Measurements from ENCODE around the gene RALGPS1.

RALGPS1 gene

DNA sequence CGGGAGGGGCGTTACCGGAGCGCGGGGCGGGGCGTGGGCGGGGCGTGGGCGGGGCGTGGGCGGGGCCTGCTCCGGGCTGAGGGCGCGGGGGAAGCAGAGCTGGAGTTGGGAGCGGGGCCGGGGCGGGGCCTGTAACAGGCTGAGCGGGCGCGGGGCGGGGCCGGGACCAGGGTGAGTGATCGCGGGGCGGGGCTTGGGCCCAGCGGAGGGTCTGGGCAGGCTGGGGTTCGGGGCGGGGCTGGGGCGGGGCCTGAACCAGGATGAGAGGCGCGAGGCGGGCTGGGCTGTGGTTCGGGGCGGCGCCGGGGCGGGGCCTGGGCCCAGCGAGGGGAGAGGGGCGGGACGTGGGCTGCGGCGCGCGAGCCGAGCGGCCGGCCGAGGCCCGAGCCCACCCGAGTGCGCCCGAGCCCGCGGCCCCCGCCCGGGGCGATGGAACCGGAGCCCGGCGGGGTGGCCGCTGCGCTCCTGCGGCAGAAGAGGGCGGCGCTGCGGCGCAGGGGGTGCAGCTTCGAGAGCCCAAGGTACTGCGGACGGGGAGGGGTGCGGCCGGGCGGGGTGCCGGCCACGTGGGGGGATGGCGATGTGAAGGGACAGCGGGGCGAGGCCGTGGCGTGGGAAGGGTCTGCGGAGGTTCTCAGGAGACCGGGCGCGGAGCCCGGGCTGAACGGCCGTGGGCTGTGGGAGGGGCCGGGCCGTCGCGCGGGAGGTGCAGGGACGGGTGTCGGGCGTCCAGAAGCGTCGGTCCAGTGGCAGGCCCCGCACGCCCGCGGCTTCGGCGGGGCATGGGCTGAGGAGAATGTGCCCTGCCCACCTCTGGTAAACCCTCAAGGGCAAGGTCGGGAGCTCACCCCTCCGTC, 310.5 kb downstream of the RALGPS1 start:
- peak; percentile 87 for DNase-seq (ENCODE audit: low spot score)

DNA sequence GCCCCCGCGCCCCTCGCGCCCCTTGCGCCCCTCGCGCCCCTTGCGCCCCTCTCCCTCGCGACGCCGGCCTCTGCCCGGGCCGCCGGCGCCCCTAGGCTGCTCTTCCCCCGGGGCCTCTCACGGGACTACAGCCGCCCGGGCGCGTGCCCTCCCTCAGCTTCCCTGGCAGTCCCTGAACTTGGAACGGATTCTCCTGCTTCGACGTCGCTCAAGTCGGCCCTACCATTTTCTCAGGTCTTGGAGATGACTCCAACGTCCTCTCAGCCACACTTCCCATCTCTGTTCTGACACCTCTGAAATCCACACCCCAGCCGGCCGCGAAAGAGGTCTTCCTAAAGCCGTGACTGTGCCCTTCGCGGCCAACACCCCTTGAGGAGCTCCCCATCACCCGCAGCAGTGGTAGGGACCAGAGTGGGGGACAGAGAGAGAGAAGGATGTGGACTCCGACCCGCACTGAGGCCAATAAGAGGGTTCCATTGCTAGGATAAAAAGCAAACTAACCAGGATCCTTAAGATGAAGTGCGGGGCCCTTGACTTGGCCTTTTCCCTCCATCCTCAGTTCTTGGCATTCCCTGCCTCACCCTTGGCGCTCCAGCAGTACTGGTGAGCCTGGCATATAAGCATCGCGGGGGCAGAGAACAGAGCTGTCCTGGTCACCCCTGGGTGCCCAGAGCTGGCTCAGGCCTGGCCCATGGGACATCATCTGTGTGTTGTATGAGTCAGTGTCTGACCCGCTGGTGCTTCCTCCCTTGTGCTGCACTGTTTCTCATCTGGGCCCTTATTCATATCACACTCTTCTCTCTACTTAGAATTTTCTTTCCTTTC, 311.4 kb downstream of the RALGPS1 start:
- DNase-seq (ENCODE audit: low spot score), result peak; percentile 20

DNA sequence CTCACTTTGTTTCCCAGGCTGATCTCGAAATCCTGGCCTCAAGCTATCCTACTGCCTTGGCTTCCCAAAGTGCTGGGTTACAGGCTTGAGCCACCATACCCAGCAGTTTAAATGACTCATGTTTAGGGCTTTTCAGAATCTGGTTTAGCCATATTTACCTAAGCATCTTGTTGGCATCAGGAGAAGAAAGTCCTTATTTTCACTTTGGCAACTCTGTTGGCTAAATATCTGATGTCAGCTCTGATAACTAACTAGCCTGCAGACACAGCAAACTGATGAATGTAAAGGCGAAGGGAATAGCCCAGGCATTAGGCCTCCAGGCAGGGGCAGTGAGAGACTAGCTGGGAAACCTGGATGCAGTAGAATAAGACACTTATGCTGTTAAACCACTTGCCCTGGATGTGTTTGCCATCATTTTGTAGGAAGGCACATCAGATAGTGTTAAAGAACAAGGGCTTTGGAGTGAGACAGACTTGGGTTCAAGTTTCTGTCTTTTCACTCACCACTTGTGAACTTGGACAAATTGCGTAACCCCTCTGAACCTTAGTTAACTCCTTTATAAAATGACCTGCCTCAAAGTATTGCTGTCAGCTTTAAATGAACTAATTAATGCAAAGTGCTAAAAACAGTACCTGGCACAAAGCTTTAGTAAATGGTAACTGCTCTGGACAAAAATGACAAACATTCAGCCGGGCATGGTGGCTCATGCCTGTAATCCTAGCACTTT, 315.3 kb downstream of the RALGPS1 start:
- DNase-seq (ENCODE audit: low spot score), result no peak

DNA sequence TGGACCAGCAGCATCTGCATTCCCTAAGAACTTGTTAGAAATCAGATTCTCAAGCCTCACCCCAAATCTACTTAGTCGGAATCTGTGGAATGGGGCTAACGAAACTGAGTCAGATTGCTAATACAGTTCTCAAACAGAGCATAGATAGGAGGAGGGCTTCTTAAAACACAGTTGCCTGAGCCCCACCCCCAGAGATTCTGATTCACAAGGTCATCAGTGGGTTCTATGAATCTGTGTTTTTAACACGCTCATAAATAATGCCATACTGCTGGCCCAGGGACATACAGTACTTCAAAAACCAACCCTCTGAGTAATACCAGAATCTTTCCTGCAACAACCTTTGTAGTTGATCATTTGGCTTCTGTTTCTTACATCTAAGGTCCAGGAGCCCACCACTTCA, 317.1 kb downstream of the RALGPS1 start:
- no peak for DNase-seq (ENCODE audit: low spot score)

DNA sequence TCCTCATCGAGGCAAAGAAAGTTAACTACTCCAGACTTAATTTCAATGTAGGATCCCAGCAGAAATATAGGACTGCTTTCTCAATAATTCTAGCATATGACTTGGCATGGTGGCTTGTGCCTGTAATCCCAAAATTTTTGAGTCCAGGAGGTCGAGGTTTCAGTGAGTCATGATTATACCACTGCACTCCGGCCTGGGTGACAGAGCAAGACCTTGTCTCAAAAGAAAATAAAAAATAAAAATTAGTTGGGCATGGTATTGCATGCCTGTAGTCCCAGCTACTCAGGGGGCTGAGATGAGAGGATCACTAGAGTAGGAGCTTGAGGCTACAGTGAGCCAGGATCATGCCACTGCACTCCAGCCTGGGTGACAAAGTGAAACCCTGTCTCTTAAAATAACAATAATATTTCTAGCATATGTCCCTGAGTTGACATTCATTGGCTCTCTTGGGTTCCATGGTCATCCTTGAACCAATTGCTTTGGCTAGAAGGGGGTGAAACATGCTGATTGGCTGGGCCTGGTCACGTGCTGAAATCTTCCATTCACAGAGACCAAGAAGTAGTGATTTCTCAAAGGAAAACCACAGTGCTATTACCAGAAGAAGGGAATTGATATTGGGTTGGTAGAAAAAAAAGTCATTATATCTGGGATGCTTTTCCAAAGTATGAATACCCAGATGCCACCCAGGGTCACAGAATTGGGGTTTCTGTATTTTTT, 318.4 kb downstream of the RALGPS1 start:
- peak; percentile 47 for DNase-seq (ENCODE audit: low spot score)

DNA sequence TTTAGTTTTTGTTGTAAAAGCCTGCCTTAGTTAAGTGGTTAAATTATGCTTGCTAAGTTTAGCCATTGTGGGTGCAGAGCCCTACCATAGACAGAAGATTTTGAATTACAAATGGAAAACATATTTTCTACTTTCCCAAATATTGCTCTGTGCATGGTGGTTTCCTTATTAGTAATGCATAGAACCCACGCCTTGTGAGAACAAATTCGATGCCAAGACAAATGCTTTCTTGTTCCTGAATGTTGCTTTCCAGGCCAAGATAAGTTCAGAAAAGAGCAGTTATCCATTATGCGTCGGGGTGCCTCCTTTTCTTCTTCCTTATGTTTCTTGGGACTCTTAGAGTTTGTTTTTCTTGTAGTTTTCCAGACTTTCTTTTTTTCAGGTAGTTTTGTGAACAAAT, 319.0 kb downstream of the RALGPS1 start:
- DNase-seq (ENCODE audit: low spot score), result no peak

DNA sequence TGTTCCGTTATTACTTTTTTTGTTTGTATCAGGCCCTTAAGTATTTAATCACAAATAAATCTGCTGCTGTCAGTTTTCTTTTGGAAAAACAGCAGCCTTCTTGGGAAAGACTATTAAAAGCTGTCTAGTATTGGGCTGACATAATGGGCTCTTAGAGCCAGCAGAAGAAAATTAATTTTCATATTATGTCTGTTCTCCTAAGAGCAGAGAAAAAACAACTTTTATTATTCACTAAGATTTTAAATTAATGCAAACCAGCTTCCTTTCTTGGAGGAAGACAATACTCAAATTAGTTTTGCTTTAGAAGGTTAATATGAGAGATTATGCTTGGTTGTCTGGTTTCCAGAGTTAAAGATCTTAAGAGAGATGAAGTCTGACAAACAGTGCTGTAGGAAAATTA, 319.4 kb downstream of the RALGPS1 start:
- DNase-seq (ENCODE audit: low spot score), result no peak

DNA sequence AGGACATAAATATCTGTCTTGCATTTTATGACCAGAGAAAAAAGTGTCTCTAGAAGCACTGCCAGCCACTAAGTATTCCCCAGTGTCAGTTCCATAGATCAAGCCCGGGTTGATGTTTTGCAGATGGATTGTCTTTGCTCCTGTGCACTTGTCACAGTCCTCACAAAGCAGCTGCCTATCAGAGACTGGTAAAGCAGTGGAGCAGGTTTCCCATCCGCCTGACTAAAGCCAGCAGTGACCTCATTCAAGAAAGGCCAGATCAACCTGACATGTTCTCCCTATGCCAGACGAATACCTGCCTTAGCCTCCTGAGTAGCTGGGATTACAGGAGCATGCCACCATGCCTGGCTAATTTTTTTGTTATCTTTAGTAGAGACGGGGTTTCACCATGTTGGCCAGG, 323.2 kb downstream of the RALGPS1 start:
- DNase-seq (ENCODE audit: low spot score), result no peak

DNA sequence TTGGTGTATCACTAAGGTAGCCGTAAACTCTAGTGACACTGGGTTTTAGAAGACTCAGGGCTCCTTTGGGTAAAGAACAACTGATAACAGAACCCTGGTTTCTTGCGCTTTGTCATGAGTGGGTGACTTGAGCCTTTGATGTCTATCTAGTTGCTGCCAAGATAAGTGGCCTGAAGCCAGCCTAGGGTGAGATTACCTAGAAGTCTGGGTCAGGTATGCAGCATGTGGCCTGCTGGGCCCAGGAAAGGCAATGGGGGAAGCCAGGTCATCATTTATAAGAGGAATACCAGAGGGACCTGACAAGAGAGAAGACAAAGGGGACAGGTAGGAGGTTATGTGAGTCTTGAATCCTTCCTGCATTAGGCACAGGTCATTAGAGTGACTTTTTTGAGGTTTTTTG, 326.8 kb downstream of the RALGPS1 start:
- DNase-seq (ENCODE audit: low spot score), result no peak

DNA sequence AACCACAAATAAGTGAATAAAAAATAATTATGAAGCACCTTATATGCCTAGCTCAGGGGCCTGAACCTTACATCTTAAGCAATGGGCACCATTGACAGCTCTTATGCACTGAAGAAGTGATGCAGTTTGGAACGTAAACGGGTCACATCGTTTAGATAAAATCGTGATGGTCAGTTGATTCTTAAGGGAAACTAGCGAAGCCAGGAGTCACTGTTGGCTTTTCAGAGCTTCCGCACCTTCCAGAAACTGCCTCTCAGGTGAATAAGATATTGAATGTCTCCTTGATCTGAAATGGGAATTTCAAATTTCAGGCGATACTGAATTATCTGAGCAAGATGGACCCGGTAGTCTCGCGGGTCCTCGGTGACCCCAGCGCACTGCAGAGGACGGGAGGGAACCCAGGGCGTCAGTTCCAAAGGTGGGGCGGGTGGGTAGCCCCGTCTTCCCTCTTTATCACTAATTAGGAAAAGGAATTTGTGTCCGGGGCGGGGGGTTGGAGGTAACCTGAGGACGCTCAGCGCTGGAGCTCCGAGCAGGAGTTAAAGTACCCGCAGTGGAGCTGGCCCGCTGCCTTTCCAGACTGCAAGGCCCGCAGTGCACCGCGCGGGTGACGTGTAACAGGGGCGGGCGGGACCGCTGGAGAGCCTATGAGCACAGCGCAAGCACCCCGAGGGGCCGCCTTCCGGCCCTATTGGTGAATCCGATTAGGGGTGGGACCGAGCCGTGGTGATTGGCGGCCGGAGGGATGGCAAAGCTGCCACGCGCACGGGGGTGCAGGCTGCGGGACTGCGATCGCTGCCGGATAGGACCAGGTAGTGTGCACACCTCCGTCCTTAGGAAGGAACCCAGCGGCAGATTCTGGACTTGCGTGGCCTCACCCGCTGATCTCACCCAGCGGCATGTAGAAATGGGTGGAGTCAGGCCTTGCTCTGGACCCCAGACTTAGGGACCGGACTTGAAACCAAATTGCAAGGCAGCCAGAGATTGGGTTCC, 330.3 kb downstream of the RALGPS1 start:
- DNase-seq (ENCODE audit: low spot score), result peak; percentile 96

DNA sequence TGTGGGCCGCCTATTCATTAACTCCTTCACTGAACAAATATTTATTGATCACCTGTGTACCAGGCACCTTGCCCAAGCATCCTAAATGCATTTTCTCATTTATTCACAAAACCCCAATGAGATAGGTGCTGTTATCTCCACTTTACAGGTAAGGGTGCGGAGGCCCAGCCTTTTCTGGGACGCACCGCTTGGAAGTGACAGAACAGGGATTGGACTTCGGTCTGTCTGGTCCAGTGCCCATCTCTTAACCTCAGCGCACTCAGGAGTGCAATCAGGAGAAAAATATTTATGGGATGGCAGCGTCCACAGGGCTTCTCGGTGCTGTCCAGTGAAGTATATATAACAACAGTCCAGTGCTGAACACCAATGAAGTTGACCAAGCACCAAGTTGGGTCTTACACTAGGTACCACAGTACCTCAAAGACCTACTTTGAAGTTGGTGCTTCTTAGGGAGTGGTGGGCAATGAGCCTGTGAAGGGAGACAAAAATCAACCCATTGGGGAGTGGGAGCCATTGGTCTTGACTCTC, 331.1 kb downstream of the RALGPS1 start:
- DNase-seq (ENCODE audit: low spot score), result no peak

DNA sequence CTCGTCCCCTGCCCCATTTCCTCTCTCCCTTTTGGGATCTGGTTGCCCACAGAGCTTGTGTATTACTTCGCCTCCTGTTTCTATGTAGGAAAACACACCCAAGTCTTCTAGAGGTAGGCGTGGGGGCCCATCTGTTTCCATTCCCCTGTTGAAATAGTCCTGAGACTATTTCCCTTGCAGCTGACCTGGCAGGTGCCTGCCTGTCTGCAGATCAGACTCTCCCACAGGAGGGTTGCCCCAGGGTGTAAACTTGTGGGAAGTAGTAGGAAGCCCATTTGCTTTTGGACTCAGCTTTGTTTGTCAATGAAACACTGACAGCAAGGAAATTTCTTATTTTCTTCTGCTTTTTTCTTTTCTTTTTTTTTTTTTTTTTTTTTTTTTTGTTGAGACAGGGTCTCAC, 333.7 kb downstream of the RALGPS1 start:
- DNase-seq (ENCODE audit: low spot score), result no peak

DNA sequence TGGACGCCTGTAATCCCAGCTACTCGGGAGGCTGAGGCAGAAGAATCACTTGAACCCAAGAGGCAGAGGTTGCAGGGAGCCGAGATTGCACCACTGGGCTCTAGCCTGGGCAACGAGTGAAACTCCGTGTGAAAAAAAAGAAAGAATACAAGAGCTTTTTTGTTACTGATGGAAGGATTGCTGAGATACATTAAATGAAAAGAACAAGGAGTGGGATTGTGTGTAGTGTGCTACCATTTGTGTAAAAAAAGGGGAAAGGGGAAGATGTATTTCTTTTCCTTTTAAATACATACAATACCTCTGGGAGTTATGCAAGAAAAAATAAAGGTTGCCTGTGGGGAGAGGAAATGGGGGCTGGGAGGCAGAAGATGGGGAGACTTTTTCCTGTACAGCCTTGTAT, 335.3 kb downstream of the RALGPS1 start:
- no peak for DNase-seq (ENCODE audit: low spot score)

DNA sequence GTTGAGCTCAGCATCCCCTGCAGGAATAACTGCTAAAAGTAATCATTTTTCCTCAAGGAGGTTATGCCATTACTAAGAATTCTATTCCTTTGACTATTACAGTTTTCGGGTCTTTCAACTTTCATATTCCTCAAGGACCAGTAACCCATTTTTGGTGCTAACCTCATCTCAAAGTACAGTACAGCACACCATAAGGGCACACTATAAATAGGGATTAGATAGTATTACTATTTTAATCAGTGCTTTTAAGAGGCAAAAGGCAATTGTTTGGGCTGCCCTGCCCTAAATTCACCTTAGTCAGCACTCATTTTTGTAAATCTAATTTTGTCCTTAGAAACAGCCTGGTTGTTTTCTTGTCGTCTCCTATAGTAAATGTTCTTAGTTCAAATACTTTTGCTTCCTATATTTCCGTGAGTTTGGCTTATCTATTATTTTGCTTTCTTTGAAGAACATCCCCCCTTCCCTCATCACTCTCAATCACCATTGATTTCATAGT, 336.4 kb downstream of the RALGPS1 start:
- no peak for DNase-seq (ENCODE audit: low spot score)

DNA sequence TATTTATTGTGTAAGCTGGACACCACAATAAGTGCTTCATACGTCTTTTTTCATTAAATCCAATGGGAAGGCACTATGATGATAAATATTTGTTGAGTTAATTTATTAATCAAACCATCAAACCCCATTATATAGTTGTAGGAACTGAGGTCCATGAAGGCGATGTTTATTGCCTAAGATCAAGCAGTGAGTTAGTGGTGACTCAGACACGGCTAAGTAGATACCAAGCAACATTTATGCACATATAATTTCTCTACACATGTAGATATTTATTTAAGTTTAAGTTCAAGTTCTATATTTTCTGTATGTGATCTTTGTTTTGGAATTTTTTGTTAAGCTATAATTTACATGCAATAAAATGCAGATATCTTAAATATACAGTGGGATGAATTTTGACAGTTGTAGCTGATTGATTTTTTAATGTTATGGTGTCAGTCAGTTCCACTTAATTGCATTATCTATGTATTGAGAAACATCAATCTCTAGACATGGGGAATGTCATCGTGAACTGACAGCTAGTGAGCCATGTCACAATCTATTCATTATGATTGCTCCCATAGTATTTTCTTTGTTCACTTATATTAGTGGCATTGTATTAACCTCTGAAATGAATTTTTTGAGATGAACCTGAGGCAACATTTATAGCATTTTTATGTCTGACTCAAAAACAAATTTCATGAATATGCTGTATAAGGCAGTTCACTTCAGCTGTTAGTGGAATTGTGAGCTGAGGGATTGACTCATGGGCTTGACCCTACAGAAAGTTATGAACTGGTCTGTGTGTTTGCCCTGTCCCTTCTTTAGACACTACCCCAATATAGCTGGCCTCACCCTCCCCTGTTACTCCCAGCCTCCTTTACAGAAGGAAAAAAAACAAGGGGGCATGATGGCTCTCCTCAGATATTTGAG, 338.1 kb downstream of the RALGPS1 start:
- DNase-seq (ENCODE audit: low spot score), result no peak

DNA sequence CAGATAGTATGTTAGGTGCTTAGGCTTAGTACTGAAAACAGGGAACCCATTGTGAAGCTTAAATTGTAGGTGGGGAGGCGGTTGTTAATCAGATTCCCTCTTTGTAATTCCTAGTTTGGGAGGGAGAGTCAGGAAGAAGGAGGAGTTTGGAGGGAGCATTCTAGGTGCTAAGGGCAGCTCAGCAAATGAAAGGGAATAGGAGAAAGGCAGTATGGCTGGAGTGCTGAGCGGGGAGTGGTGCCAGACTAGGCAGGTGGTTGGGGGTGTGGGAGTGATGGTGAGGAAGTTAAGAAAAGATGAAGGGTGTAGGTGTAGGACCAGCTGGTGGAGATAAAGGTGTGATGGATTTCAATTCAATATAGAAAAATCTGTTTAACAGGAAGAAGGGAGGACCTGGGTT, 338.9 kb downstream of the RALGPS1 start:
- DNase-seq (ENCODE audit: low spot score), result no peak

DNA sequence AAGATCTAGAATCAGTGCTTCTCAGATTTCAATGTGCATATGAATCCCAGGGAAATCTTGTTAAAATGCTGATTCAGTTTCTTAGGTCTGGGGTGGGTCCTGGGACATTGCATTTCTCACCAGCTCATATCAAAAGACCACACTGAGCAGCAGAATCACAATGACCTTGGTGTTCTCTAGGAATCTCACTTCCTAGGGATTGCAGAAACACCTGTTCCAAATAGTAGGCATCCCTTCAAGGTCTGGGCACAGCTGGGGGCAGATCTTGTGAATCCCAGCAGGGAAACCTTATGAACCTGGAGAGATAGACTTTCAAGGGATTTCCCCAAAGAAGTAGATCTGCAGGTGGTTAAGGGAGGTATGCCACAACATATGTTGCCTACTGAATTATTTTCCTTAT, 341.1 kb downstream of the RALGPS1 start:
- no peak for DNase-seq (ENCODE audit: low spot score)

DNA sequence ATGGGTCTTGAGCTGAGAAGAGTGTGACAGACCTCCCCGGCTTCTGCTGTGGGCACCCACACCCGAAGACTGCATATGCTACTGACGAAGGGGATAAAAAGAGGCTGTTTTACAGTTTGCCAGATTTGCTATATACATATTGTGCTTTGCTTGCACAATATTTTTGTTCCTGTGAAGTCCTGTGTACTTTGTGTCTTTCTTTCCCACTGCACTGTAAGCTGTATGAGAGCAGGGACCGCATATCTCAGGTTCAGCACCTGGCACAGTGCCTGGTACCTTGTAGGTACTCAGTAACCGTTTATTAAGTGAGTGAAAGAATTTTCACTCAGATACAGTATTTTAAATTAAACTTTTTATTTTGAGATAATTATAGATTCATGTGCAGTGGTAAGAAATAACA, 341.7 kb downstream of the RALGPS1 start:
- DNase-seq (ENCODE audit: low spot score), result no peak

Measured in NAMALWA (cell line).